Fibroblast of pulmonary artery (primary cell): ENCODE data around the gene NCAPH2.
"Not testable (repeated sequence)": the region's sequence is repeated elsewhere in the genome, so short reads cannot be mapped to it uniquely, and the experiment has no call there.

Experiments
- DNase-seq: peaks from one replicate; pipeline ENCODE4 v3.0.0-alpha.2; 2010; ENCODE audit warnings: low read depth
- H3K4me3 ChIP-seq: replicated peaks from 2 replicates; pipeline ENCODE4 v1.5.1; 2011; ENCODE audit warnings: low read depth, mild to moderate bottlenecking, control low read depth, low read length, moderate library complexity
- CTCF ChIP-seq: IDR thresholded peaks from 2 replicates; pipeline ENCODE4 v1.5.1; 2011; ENCODE audit warnings: mild to moderate bottlenecking, control low read depth, low read length, inconsistent platforms; ENCODE audit errors: missing control alignments

The NCAPH2 gene

GRCh38 chr22:50540381-50540780 lies 32.4 kb downstream of the NCAPH2 start:
- no peak overlapping the region for H3K4me3 ChIP-seq
- no peak for TF ChIP-seq CTCF
- DNase-seq, result no peak

GRCh38 chr22:50541667-50542026 lies 33.6 kb downstream of the NCAPH2 start:
- peak; percentile 87 for DNase-seq
- not testable (repeated sequence) for H3K4me3 ChIP-seq

- no peak for DNase-seq
- no peak overlapping the region for H3K4me3 ChIP-seq
- no peak for TF ChIP-seq CTCF
These were observed 34.4 kb downstream of the NCAPH2 start for GRCh38 chr22:50542416-50542927.

- DNase-seq, result peak; percentile 65
- peak overlapping the region; percentile 22 for H3K4me3 ChIP-seq
- peak; percentile 51 for TF ChIP-seq CTCF
These were observed 36.2 kb downstream of the NCAPH2 start for GRCh38 chr22:50544078-50544745.

GRCh38 chr22:50544746-50545253 lies 36.8 kb downstream of the NCAPH2 start:
- DNase-seq, result no peak
- no peak overlapping the region for H3K4me3 ChIP-seq

GRCh38 chr22:50545522-50546325 lies 37.7 kb downstream of the NCAPH2 start, which contains the start of gene KLHDC7B:
TSS of gene KLHDC7B (plus strand) at chr22:50545899. CDS start at chr22:50546244, 345 bp downstream.
- no peak within 1 kb of the TSS for H3K4me3 ChIP-seq
- TF ChIP-seq CTCF, result peak; percentile 7
- no peak for DNase-seq

More at GRCh38 chr22:50544746-50545253, 36.8 kb downstream of the NCAPH2 start:
- no peak for TF ChIP-seq CTCF

GRCh38 chr22:50546326-50547262 lies 38.6 kb downstream of the NCAPH2 start:
- no peak for DNase-seq
- no peak for TF ChIP-seq CTCF
- no peak overlapping the region for H3K4me3 ChIP-seq
